Activated CD4-positive, alpha-beta T cell treated with anti-CD3 and anti-CD28 coated beads, Interleukin-2, amount 50 U/mL, for 48 hours (primary cell): Measurements from ENCODE around the gene SLC35A1.

Source experiments
- DNase-seq, 2 experiments: peaks; one replicate each; pipeline ENCODE4 v3.0.0-alpha.2; 2020

Gene SLC35A1

DNA sequence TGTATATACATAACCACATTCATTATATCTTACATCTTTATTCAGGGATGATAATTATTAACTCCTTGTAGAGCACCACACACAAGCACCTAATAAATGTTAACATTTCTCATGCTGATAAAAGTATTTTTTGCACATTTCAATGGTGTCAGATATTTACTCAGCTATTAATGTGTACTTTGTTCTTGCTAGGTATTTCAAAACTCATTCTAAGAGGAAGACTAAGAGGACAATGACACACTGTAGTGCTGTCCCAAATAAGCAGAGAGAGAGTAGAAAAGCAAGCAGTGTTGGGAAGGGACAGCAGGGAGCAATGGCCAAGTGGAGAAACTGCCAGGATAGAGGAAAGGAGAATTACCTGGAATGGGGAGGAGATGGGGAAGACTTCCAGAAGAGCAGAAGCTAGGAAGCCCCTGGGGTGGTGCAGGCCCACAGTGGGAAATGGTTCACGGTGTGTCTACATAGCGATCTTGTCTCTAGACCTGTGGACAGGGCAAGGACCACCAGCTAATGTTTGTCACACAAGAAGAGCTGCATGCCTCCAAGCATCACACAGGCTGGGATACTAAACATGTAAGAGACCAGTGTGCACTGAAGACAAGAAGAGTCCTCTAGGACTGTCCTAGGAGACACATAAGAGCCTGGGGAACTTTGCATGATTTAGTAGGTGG lies 61.7 kb downstream of the SLC35A1 start:
- DNase-seq: no peak

DNA sequence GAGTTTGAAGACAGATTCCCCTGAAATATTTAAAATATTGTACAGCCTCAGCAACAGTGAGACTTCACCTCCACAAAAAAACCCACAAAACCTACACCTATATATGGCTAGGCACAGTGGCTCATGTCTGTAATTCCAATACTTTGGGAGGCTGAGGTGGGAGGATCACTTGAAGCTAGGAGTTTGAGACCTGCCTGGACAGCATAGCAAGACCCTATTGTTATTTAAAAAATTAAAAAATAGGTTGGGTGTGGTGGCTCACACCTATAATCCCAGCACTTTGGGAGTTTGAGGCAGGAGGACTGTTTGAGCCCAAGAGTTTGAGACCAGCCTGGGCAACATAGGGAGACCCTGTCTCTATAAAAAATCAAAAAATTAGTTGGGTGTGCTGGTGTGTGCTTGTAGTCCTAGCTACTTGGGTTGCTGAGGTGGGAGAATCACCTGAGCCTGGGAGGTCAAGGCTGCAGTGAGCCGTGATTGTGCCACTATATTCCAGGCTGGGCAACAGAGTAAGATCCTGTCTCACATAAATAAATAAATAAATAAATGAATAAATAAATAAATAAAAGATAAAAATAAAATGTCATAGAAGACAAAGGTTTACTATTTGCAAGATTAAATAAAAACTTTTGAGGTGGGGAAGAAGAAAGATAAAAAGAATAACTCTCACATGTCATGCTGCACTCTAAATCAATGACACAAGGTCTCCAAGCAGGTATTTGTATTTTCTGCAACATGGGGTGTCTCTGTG lies 65.9 kb downstream of the SLC35A1 start:
- DNase-seq: no peak

DNA sequence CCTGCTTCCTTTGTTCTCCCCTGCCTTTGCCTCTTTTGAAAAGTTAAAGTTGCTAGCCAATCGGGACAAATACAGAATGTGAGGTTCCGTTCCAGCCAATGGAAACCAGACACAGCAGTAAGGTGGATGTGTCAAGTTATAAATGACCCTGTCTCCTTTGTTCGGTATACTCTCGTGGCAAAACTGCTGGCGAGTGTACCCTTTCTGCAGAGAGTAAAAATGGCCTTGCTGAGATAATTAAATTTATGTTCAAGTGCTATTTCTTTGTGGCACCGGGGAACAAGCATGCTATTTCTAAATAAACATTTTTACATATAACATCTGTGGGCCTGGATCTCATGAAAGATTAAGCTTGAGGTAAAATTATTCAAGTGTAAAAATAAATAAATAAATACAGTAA lies 66.8 kb downstream of the SLC35A1 start:
- DNase-seq: no peak

DNA sequence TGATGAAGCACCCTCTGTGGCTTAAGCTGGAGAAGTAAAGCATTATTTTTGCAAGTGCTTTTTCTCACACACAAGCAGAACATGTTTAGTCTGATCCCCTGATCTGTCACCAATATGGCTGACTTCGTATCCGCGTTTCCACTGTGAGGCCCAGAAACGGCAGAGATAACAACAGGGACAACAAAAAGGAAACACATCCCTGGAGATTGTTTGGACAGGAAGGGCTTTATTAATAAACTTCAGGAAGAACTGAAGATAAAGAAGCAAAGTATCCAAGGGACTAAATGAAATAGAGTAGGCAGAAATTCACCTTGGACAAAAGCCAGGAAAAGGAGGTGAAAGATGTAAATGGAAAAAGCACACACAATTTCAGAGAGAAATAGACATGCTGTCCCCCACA lies 67.8 kb downstream of the SLC35A1 start:
- no peak for DNase-seq

DNA sequence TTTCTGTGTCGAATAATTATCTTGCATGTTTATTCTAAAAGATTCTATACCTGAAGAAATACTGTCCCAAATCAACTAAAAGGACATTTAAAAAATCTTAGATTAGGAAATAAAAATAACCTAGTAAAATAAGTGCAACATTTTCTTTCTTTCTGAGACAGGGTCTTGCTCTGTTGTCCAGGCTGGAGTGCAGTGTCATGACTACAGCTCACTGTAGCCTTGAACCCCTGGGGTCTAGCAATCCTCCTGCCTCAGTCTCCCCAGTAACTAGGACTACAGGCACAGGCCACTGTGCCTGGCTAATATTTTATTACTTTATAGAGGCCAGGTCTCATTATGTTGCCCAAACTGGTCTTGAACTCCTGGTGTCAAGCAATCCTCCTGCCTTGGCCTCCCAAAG lies 68.3 kb downstream of the SLC35A1 start:
- DNase-seq: no peak

DNA sequence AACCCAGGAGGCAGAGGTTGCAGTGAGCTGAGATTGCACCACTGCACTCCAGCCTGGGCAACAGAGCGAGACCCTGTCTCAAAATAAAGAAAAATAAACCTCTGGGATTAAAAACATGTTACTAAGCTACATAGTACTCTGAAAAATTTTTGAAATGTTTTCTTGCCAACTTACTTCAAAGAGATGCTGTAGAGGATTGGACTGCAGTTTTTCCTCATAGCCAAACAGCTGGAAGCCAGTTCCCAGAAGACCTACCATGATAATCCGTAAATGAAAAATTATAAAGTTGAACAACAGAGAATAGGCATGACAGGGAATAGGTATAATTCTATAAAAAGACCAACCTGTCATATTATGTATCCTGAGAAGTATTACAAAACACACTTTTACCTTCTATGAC lies 69.0 kb downstream of the SLC35A1 start:
- DNase-seq: no peak

DNA sequence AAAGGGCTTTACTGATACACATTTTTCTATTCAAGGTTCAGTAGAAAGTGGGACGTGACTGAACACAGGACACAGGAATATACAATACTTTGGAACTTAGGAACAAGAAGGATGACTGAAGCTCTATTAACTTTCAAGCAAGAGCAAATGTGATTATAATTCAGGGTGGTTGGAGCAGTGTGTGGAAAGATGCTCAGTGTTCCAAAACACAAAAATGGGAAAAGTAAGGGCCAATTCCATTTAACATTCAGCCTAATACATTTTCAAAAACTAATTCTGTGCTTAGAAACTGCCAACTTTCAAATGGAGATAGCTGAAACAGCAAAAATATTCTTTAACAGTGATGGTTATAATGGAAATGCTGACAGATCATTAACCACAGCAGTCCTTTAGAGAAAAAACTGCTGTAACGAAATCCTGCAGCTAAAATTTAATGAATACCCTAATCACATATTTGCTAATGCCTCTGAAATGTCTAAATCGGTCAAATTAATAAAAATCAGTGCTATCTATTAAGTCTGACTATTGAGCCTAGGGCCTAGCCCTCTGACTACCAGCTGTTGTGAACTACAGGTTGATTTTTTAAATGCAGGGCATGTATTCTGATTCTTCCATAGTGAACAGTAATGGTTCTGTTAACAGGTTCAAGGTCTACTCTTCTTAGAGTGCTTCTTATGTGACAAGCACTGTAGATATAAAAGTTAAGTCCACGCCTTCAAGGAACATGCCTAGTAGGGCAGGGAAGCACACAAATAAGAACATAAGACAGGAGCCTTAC lies 71.1 kb downstream of the SLC35A1 start:
- DNase-seq: no peak

DNA sequence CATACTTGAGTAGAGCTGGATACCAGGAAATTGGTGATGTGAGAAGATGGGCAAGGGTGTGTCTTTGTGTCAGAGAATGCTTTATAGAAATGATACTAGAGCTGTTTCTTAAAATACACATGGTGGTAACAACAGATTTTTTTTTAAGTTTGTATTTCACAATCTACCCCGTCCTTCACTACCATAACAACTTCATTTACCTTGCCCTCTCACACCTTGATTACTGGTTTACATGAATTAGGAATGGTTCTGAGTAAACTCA lies 71.6 kb downstream of the SLC35A1 start:
- DNase-seq: no peak

DNA sequence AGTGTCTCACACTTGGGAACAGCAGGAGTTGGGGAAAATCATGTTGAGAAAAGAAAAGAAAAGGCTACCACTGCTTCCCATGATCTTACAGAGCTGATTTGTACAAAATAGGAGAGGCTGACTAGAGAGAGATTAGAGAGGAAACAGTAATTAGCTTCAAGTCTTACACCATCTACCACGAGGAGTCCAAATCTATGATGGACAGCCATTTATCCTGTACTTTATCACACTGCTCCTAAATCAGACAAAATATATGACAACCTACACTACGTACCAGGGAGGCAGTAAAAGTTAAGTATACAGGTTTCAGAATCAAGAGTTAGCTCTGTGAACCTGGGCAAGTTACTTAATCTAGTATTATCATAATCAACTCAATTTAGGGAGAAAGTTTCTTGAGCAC lies 79.0 kb downstream of the SLC35A1 start:
- DNase-seq: no peak

DNA sequence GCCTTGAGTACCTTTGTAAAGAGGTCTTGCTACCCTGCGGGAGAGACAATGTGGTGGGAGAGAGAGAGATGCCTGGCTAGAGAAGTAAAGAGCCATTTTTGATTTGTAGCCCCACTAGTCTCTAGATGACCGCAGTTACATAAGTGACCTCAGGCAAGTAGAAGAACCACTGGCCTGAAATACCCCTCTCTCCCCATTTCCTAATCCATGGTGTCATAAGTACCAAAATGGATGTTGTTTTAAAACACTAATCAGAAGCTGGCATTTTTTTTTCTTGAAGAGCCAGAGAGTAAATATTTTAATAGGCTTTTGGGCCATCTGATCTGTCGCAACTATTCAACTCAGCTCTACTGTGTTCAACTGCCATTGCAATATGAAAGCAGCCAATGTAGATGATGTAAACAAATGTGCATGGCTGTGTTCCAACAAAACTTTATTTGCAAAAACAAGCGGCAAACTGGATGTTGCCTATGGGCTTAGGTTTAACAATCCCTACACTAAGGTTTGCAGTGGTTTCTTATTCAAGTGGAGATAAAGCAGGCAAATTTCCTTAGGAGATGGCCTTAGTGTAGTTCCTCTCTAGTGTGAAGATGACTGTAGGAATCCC lies 80.5 kb downstream of the SLC35A1 start:
- no peak for DNase-seq

DNA sequence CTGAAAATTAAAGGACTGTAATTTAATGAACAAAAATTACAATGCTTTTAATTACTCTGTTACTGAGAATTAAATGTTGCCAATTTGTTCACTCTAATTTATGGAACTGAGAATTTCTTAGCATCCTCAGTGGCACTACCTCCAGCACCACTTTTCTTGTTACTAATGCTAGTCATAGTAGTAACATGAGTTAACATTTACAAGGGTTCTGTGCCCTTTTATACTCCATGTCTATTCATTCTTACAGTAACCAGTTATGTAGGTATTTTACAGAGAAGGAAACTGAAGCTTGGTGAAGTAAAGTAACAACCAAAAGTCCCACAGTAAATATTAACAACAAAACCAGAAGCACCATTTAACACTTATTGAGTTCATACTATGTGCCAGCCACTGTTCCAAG lies 82.7 kb downstream of the SLC35A1 start:
- DNase-seq: no peak

DNA sequence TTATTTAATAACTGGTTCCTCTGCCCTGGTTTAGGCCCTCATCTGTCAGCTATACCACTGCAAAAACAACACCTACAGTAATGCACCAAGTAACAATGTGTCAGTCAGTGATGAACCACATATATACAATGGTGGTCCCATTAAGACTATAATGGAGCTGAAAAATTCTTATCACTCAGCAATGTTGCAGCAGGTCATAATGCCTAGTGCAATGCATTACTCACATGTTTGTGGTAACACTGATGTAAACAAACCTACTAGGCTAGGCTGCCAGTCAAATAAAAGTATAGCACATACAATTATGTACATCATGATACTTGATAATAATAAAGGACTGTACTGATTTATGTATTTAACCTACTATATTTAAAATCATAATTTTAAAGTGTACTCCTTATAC lies 85.7 kb downstream of the SLC35A1 start:
- no peak for DNase-seq

DNA sequence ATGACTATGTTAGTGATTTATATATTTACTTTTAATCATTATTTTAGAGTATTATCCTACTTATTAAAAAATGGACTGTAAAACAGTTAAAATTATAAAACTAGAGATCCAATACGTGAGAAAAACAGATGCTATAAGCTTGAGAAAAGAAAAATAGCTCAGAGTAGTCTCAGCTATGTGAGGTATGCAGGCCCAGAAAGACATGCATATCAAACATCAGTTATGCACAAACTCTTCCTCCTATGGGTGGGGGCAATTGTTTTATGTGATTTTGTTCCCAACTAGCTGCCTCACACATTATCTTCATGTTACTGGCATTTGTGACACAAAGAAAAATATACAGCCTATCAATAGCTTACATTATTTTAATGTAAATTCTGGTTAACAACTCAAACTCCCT lies 88.2 kb downstream of the SLC35A1 start:
- no peak for DNase-seq
